ENCODE results near the gene ATP6V1B1.

- TF ChIP-seq CTCF (IDR thresholded peaks at IDR 0.05) (no peak), POLR2A (IDR thresholded peaks at IDR 0.05) (no peak)
These were observed 49.6 kb downstream of the ATP6V1B1 start for GRCh38 chr2:70985283-70985688.

Data from esophagus squamous epithelium (tissue), 4 donors.